ENCODE data around the gene ZNF892.

DNA sequence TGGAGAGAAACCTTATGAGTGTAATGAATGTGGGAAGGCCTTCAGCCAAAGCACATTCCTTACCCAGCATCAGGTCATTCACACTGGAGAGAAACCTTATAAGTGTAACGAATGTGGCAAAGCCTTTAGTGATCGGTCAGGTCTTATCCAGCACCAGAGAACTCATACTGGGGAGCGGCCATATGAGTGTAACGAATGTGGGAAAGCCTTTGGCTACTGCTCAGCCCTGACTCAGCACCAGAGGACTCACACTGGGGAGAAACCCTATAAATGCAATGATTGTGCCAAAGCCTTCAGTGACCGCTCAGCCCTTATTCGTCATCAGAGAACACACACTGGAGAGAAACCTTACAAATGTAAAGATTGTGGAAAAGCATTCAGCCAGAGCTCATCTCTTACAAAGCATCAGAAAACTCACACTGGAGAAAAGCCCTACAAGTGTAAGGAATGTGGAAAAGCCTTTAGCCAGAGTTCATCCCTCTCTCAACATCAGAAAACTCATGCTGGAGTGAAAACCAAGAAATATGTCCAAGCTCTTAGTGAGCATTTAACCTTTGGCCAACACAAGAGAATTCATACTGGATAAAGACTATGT, 7.8 kb downstream of the ZNF892 start:
- no peak for TF ChIP-seq FOXK2 (IDR thresholded peaks at IDR 0.05)
- no peak for TF ChIP-seq TARDBP (IDR thresholded peaks at IDR 0.05)
- no peak for TF ChIP-seq PKNOX1 (IDR thresholded peaks at IDR 0.05)
- TF ChIP-seq FOXM1 (IDR thresholded peaks at IDR 0.05; ENCODE audit: borderline replicate concordance): no peak
- no peak for TF ChIP-seq LEF1 (IDR thresholded peaks at IDR 0.05; ENCODE audit: borderline replicate concordance)
- TF ChIP-seq ARNT (IDR thresholded peaks at IDR 0.05): no peak
- TF ChIP-seq HDGF (IDR thresholded peaks at IDR 0.05; ENCODE audit: borderline replicate concordance): no peak
- TF ChIP-seq SUZ12 (IDR thresholded peaks at IDR 0.05): no peak

Data from HEK293T (cell line).